GM21619 (cell line): ENCODE data around the gene EXOSC6.
"Not testable (repeated sequence)": the region's sequence is repeated elsewhere in the genome, so short reads cannot be mapped to it uniquely, and the experiment has no call there.

Experiments used
- ATAC-seq: cut with Tn5 transposase; IDR thresholded peaks from one replicate; pipeline ENCODE4 v1.9.1; 2021; ENCODE audit not compliant: unreplicated experiment

The EXOSC6 gene

DNA sequence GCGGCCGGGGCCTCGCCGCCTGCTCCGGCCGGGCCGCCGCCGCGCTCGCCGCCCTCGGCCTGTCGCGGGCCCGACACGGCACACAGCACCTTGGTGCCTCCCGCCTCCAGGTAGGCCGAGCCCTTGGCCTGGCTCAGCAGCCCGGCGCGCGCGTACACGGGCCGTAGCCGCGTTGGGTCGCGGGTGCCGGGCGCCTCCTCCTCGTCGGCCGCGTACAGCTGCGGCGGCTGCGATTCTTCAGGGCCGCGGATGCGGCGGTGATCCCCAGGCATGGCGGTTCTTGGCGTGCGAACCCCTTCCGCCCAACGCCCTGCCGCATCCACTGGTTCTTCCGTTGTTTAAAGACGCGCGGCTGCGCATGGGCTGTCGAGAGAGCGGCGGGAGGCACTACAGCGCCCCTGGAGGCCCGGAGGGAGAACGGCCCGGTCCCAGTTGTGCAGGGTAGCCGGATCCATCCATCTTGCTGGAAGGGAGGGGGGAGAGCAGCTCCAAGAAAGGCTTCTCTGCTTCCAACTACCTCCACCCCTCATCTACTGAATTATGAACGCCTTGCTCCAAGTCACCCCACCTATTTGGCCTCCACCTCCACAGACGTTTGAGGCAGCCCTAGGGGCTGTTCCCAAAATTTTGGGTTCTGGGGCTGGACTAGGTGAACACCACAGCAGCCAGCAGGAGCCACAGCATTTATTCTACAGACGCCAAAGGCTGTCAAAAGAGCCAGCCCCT, at the start of gene EXOSC6:
Gene EXOSC6 (minus strand): TSS at position 312 of the 726 bp plus-strand sequence. CDS start 40 bp downstream, at position 272.
- peak; percentile 85 for ATAC-seq

DNA sequence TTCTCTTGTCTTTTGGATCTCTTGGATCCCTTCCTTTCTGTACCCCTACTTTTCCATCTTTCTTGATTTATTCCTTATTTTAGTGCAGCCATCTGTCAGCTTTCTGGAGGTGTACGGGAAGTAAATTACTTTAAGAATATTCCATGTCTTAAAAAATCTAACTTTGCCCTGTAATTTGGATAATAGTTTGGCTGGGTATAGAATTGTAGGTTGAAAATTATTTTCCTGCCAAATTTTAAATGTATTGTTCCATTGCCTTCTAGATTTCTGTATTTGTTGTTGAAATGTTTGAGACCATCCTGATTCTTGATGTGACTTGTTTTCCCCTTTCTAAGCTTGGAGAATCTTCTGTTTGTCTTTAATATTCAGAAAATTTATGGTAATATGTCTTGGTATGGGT, 49.4 kb upstream of the EXOSC6 start:
- no peak for ATAC-seq

DNA sequence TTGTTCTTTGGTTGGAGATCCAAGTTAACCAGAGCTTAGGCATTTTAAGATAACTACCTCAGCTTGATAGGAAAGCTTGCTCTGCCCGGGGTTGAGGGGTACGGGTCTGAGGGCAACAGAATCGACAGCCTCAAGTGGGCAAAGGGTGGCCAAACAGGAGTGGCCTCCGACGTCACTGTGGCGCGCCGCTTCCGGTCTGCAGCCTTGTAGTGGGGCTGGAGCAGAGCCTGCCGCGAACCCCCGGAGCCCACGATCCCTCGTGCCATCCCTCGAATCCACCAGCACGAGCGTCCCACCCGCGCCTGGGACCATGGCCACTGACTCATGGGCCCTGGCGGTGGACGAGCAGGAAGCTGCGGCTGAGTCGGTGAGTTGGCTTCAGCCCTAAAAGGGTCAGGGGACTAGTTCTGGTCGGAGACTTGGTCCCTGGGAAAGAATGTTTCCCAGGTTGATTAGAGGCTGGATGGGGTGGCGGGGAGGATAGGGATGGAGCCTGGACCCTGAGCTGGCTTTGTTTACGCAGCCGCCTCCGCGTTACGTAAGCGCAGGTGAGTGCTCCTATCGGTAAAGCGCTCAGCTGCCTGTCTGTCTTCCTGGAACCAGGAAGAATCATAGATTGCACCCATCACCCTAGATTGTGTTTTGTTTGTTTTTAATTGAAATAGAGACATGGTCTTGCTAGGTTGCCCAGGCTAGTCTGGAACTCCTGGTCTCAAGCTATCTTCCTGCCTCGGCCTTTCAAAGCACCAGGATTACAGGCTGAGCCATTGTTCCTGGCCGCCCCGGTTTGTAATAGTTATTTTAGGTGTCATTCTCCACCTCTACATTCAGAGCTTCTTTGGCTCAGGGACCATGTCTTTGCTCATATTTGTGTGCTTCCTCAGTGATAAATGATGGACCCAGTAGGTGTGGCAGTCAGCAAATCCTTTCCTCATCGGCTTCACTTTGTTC, 47.5 kb upstream of the EXOSC6 start, which contains the start of gene DDX19B:
Gene DDX19B (plus strand): TSS at position 199 of the 951 bp plus-strand sequence. CDS start 112 bp downstream, at position 311.
- ATAC-seq, result peak; percentile 84

DNA sequence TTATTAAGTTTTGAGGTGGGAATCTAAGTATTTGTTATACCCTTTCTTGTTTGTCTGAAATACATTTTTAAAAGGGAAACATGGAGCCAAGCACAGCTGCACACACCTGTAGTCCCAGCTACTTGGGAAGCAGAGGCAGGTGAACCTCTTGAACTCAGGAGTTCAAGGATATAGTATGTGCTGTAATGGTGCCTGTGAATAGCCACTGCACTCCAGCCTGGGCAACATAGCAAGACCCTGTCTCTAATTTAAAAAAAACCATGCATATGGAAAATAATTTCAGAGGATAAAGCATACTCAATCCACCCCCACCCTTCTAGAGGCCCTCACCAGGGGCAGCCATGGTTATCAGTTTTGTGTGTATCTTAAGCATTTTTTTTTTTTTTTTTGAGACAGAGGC, 43.9 kb upstream of the EXOSC6 start:
- ATAC-seq, result no peak

DNA sequence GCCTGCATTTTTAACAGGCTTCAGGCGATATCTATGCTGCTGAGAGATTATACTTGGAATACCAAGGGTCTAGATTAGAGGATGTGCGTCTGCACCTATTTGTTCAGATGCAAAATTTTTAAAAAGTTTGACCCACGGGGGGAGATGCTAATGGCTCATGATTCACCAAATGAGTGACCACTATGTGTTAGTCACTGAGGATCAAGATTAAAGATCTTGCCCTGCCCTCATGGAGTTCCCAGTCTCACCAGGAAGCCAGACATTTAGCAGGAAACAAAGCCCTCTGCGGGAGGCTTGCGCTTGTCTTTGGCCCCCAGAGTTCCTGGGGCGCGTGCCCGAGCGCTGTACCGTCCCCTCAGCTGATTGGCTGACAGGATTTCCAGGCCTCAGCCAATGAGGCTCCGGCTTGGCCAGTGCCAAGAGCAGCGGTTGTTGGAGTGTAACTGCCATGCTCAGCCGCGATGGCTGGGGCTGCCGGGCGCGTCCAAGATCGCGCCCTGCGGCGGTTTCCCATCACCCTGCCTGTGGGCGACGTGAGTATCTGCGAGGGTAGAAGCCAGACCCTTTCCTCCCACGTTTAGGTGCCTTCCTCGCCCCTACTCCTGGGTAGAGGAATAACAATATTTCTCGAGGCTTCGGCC, 42.8 kb upstream of the EXOSC6 start:
- ATAC-seq, result no peak

DNA sequence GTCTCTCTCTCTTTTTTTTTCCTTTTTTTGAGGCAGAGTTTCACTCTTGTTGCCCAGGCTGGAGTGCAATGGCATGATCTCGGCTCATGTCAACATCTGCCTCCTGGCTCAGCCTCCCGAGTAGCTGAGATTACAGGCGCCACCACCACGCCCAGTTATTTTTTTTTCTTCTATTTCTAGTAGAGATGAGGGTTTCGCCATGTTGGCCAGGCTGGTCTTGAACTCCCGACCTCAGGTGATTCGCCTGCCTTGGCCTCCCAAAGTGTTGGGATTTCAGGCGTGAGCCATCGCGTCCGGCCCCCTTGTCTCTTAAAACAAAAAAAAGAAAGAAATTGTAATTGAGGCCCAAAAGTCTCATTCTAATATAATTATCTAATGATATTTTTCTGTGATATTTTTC, 40.4 kb upstream of the EXOSC6 start:
- not testable (repeated sequence) for ATAC-seq

DNA sequence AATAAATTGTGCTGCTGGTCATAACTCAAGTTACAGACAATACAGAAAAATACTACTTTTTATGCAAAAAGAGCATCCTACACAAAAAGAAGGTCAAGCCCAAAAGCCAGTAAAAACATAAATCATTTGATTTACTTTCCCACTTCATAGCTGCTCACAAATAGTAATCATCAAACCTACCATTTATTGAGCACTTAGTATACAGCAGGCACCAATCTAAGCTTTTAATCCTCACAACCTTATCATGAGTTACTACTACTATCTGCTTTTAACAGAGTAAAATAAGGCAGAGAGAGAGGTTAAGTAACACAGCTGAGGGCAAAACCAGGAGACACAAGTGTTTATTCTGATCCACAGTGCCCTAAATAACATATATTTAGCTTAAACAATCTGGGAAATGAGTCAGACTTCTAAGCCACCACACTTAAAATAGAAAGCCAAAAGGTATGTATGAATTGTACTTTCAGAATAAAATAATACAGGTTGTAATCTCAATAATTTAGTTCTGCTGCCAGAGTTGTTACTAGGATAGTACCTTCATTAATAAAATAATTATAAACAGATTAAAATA, 39.3 kb upstream of the EXOSC6 start:
- ATAC-seq, result no peak

DNA sequence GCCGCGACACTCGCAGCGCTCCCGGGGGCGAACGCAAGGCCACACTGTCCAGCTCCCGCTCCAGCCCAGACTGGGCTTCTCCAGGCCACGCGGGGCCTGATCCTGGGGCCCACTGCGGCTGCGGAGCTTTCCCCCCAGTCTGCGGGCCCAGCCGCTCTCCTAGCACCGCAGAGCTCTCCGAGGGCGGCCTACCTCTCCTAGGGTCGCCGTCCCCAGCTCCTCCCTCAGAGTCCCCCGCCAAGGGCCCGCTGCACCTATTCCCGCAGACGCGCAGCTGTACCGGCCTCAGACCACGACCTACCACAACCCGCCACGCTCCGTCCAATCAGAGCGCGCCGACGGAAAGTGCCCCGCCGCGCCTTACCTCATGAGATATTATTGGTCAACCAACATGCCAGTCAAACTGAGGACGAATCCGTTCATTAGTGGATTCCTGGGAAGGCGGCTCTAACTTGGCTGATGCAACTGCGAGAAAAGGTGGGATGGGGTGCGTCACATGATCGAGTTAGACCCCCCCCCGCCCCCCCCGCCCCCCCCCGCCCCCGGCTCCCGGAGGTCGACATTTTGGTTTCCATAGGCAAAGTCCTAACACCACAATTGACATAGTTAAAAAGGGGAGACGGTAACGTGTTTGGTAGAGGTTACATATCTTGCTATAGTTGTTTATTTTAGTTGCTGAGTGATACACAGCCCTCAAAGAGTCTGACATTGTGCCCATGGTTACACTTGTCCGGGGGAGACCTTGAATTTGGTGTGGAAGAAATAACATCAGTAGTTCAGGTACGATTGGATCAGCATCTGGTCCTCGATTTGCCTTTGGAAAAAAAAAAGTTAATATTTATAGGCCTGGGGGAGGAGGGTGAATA, 37.7 kb upstream of the EXOSC6 start, which contains the start of gene AARS1:
Gene AARS1 (minus strand): TSS at position 278 of the 866 bp plus-strand sequence. CDS start 6,743 bp downstream, outside the sequence.
- ATAC-seq, result peak; percentile 95

DNA sequence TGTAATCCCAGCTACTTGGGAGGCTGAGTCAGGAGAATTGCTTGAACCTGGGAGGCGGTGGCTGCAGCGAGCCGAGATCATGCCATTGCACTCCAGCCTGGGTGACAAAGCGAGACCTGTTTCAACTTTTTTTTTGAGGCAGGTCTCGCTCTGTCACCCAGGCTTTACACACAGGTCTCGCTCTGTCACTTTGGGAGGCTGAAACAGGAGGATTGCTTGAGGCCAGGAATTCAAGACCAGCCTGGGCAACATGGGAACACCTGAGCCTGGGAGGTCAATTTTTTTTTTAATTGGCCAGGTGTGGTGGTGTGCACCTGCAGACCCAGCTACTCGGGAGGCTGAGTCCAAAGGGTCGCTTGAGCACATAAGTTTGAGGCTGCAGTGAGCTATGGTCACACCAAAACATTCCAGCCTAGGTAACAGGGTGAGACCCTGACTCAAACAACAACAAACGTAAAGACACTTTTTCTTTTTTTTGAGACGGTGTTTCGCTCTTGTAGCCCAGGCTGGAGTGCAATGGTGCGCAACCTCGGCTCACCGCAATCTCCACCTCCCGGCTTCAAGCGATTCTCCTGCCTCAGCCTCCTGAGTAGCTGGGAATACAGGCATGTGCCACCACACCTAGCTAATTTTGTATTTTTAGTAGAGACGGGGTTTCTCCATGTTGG, 35.7 kb upstream of the EXOSC6 start:
- ATAC-seq, result not testable (repeated sequence)

DNA sequence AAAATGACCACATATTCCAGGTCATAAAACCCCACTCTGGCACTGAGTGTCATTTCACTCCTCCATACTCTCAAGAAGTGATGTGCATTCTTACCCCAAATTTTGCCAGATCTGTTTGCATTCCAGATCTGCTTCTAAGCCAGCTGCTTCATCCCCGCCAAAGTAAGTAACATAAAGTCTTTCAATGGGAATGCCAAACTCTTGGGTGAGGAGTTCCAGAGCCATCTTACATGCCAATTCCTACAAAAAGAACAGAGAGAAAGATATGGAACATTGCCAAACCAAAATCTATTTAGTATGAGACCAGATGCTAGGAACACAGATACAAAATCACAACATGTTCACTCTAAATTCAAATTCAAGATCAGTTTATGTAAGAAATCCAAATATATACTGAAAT, 24.7 kb upstream of the EXOSC6 start:
- ATAC-seq, result no peak

DNA sequence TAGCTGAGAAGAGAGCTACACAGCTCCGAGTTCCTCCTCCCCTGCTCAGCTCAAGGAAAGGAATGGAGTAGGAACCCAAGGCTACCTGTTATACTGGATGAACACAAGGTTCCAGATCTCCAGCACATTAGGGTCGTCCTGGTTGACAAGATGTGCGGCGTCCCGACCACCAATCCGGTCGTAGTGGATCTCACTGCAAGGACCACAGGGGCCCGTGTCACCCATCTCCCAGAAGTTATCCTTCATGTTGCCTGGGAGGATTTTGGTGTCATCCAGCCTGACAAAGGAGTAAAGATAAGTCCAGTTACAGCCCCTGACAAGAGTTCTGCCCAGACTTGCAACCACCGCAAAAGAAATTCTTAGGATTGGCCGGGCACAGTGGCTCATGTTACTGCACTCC, 20.0 kb upstream of the EXOSC6 start:
- no peak for ATAC-seq

DNA sequence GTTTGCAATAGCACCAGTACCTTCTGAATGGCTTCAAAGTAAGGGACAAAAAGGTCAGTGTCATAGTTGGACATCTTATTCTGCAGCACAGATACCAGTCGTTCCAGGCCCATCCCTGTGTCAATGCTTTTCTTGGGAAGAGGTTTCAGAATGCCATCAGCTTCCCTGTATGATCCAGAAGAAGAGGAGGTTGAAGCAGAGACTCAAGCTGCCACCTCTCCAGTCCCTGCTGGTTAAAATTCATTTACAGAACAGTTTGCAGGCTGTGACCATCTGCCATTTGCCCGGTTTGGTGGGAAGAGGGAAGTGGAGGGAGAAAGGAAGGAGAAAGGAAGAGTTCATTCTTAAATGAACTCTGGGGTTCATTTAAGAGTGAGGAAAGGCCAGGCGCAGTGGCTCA, 18.4 kb upstream of the EXOSC6 start:
- no peak for ATAC-seq

DNA sequence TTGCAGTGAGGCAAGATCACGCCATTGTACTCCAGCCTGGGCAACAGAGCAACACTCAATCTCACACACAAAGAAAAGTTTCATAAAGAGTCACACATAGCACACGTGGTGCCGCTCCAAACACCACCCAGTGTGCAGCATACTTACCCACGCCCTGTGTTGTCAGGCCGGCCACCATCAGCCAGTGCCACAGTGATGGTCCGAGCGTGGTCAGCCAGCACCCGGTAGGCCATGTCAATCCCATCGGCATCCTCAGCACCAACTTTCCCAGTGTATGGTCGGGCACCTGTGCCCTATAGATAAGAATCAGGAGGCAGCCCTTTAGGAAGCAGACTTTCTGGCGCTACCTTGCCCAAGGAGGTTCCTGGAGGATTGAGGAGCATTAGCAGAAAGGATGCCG, 17.7 kb upstream of the EXOSC6 start:
- ATAC-seq, result no peak

DNA sequence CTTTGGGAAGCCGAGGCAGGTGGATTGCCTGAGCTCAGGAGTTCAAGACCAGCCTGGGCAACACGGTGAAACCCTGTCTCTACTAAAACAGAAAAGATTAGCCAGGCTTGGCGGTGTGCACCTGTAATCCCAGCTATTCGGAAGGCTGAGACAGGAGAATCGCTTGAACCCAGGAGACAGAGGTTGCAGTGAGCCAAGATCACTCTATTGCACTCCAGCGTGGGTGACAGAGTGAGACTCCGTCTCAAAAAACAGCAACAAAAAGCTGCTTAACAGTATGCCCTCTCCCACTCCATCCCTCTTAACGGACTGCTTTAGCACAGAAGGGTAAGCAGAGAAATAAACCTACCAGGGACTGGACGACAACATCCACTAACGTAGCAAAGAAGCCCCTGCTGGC, 16.2 kb upstream of the EXOSC6 start:
- not testable (repeated sequence) for ATAC-seq

DNA sequence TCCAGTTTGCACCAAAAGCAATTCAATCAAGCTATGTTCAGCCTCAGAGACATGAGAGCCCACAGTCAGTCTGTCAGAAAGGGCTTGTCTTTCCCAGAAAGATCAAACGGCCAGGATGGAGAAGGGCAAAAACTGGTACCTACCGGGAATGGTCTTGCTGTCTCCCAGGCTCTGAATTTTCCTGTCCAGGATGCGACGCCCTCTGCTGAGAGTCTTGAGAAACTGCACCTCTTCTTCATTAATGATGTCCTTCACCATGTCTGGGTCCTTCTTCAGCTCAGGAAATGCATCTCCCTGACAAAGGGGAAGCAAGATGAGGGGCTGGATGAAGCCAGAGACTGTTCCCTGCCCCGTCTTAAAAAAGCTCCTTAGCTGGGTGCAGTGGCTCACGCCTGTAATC, 15.8 kb upstream of the EXOSC6 start:
- no peak for ATAC-seq

DNA sequence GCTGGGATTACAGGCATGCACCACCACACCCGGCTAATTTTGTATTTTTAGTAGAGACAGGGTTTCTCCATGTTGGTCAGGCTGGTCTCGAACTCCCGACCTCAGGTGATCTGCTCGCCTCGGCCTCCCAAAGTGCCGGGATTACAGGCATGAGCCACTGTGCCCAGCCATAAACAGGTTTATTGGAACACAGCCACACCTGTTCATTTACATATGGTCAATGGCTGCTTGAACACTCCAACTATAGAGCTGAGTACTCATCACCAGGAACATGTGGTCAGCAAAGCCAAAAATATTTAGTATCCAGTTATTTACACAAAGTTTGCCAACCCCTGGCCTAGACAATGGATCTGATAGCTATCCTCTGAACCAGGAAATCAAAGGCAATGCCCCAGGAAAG, 8.2 kb upstream of the EXOSC6 start:
- ATAC-seq, result not testable (repeated sequence)

DNA sequence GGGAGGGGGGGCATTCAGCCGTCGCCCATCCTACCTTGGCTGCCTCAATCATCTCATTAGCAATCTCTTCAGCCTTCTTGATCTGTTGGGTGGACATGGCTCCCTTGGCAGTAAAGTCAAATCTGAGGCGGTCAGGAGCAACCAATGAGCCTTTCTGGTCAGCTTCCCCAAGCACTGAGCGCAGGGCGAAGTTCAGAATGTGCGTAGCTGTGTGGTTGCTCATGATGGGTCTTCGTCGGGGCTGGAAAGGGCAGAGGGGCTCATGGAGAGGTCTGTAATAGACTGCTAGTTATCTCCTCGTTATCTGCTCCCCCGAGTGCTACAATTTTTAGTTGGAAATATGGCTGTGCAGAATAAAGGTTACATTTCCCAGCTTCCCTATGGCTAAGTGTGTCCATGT, 7.2 kb upstream of the EXOSC6 start:
- ATAC-seq, result no peak

DNA sequence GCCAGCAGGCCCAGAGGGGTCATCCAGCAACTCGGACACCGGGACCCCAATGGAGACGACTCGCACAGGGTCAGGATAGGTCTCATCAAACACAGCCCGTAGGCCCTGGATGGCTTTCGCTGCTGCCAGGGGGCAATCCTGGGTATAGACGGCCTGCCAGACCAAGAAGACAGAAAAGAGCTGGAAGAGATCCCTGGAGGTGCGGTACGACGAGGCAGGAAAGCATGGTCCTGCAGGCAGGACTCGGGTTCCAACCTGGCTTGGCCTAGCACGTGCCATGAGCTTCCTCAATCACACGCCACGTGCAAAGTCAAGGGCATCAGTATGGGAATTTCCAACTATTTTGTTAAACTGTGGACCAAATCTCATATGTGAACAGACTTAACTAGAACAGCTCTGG, 6.3 kb upstream of the EXOSC6 start:
- ATAC-seq, result no peak

DNA sequence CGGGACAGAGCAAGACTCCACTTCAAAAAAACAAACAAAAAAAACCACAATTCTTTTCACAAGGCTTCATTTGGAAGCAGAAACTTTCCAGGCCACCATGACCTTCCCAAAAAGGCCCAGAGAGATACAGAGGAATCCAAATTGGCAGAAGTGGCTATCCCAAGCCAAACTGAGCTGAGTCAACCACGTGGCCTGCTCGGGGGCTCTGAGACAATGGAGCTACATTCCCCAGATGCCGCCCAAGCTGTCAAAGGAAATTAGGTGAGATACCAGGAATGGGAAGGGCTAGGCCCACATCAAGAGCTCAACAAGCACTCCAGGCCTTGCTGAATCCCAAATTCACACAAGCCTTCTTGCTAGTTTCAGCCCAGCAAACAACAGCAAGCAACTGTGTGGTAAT, 5.7 kb upstream of the EXOSC6 start:
- ATAC-seq, result no peak
